Measurements from ENCODE around the gene ADAMTS6.
"Not testable (repeated sequence)": the region's sequence is repeated elsewhere in the genome, so short reads cannot be mapped to it uniquely, and the experiment has no call there.

ADAMTS6 gene, protein sequence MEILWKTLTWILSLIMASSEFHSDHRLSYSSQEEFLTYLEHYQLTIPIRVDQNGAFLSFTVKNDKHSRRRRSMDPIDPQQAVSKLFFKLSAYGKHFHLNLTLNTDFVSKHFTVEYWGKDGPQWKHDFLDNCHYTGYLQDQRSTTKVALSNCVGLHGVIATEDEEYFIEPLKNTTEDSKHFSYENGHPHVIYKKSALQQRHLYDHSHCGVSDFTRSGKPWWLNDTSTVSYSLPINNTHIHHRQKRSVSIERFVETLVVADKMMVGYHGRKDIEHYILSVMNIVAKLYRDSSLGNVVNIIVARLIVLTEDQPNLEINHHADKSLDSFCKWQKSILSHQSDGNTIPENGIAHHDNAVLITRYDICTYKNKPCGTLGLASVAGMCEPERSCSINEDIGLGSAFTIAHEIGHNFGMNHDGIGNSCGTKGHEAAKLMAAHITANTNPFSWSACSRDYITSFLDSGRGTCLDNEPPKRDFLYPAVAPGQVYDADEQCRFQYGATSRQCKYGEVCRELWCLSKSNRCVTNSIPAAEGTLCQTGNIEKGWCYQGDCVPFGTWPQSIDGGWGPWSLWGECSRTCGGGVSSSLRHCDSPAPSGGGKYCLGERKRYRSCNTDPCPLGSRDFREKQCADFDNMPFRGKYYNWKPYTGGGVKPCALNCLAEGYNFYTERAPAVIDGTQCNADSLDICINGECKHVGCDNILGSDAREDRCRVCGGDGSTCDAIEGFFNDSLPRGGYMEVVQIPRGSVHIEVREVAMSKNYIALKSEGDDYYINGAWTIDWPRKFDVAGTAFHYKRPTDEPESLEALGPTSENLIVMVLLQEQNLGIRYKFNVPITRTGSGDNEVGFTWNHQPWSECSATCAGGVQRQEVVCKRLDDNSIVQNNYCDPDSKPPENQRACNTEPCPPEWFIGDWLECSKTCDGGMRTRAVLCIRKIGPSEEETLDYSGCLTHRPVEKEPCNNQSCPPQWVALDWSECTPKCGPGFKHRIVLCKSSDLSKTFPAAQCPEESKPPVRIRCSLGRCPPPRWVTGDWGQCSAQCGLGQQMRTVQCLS (N-terminal part only)

GRCh38 chr5:65481635-65482295, at the start of gene ADAMTS6:
TSS of gene ADAMTS6 (minus strand) at chr5:65481920. CDS start at chr5:65473673, 8,247 bp downstream.
- peaks cover 15% of the 10 kb centered on the region for H3K4me1 ChIP-seq (ENCODE audit: control insufficient read depth, insufficient read depth, low read length)
- peaks cover 14% of the 10 kb centered on the region for H3K27me3 ChIP-seq (ENCODE audit: control insufficient read depth, insufficient read depth, low read length)
- no peaks in the 10 kb centered on the region for H3K9me3 ChIP-seq (ENCODE audit: control insufficient read depth, insufficient read depth, low read length)
- H3K36me3 ChIP-seq (ENCODE audit: control insufficient read depth, insufficient read depth, low read length), result no peaks in the 10 kb centered on the region
- H3K4me3 ChIP-seq (ENCODE audit: low read depth, low read length), result peak within 1 kb of the TSS; percentile 60
- H3K9ac ChIP-seq (ENCODE audit: low read depth, low read length), result no peak within 1 kb of the TSS

GRCh38 chr5:65530904-65531303, 49.2 kb upstream of the ADAMTS6 start:
- Histone ChIP-seq H3K4me1 (ENCODE audit: control insufficient read depth, insufficient read depth, low read length) (peaks cover 2% of the 10 kb centered on the region), H3K9ac (ENCODE audit: low read depth, low read length) (no peak overlapping the region), H3K4me3 (ENCODE audit: low read depth, low read length) (no peak overlapping the region), H3K27me3 (ENCODE audit: control insufficient read depth, insufficient read depth, low read length) (no peaks in the 10 kb centered on the region), H3K9me3 (ENCODE audit: control insufficient read depth, insufficient read depth, low read length) (no peaks in the 10 kb centered on the region), H3K36me3 (ENCODE audit: control insufficient read depth, insufficient read depth, low read length) (no peaks in the 10 kb centered on the region)

- Histone ChIP-seq H3K4me1 (ENCODE audit: control insufficient read depth, insufficient read depth, low read length) (no peaks in the 10 kb centered on the region), H3K36me3 (ENCODE audit: control insufficient read depth, insufficient read depth, low read length) (no peaks in the 10 kb centered on the region), H3K27me3 (ENCODE audit: control insufficient read depth, insufficient read depth, low read length) (no peaks in the 10 kb centered on the region), H3K9me3 (ENCODE audit: control insufficient read depth, insufficient read depth, low read length) (no peaks in the 10 kb centered on the region), H3K9ac (ENCODE audit: low read depth, low read length) (no peak overlapping the region), H3K4me3 (ENCODE audit: low read depth, low read length) (no peak overlapping the region)
Observed at GRCh38 chr5:65525726-65526125, 44.0 kb upstream of the ADAMTS6 start.

DNA sequence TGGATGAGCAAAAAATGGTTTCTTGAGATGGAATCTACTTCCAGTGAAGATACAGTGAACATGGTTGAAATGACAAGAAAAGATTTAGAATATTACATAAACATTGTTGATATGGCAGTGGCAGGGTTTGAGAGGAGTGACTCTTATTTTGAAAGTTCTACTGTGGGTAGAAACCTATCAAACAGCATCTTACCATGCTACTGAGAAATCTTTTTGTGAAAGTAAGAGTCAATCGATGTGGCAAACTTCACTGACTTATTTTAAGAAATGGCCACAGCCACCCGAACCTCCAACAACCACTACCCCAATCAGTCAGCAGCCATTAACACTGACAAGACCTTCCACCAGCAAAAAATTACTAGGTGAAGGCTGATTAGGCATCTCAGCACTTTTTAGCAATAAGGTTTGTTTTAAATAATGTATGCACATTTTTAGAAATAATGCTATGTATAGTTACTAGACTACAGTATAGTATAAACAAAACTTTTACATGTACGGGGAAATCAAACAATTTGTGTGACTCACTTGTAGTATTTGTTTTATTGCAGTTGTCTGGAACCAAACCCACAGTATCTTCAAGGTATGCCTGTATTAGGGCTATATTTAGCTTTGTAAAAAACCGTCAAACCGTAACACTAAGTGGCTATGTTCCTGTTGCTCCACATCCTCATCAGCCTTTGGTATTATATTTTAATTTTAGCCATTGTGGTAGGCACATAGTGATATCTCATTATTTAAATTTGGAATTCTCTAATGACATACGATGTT, 30.6 kb upstream of the ADAMTS6 start:
- Histone ChIP-seq H3K4me3 (ENCODE audit: low read depth, low read length) (no peak overlapping the region), H3K4me1 (ENCODE audit: control insufficient read depth, insufficient read depth, low read length) (no peaks in the 10 kb centered on the region), H3K27me3 (ENCODE audit: control insufficient read depth, insufficient read depth, low read length) (no peaks in the 10 kb centered on the region), H3K9me3 (ENCODE audit: control insufficient read depth, insufficient read depth, low read length) (no peaks in the 10 kb centered on the region), H3K36me3 (ENCODE audit: control insufficient read depth, insufficient read depth, low read length) (no peaks in the 10 kb centered on the region), H3K9ac (ENCODE audit: low read depth, low read length) (no peak overlapping the region)

- Histone ChIP-seq H3K4me1 (ENCODE audit: control insufficient read depth, insufficient read depth, low read length) (no peaks in the 10 kb centered on the region), H3K36me3 (ENCODE audit: control insufficient read depth, insufficient read depth, low read length) (no peaks in the 10 kb centered on the region), H3K4me3 (ENCODE audit: low read depth, low read length) (no peak overlapping the region), H3K27me3 (ENCODE audit: control insufficient read depth, insufficient read depth, low read length) (no peaks in the 10 kb centered on the region), H3K9ac (ENCODE audit: low read depth, low read length) (no peak overlapping the region), H3K9me3 (ENCODE audit: control insufficient read depth, insufficient read depth, low read length) (no peaks in the 10 kb centered on the region)
Observed at GRCh38 chr5:65508978-65509377, 27.3 kb upstream of the ADAMTS6 start.

DNA sequence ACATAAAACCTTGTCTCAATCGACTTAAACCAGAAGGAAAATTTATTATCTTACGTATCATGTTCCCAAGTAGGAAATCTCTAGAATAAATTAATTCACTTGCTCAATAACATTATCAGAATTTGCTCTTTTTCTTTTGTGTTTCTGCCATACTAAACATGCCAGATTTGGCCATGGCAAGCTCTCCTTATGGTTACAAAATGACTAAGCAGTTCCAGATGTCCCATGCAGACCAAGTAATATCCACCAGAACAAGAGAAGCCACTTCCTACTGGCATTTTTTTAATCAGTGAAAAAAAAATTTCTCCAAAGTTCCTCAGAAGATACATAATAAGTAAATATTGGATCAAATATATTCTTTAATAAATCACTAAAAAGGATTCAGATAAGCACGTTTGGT, 25.2 kb upstream of the ADAMTS6 start:
- Histone ChIP-seq H3K9me3 (ENCODE audit: control insufficient read depth, insufficient read depth, low read length) (no peaks in the 10 kb centered on the region), H3K36me3 (ENCODE audit: control insufficient read depth, insufficient read depth, low read length) (no peaks in the 10 kb centered on the region), H3K4me3 (ENCODE audit: low read depth, low read length) (no peak overlapping the region), H3K27me3 (ENCODE audit: control insufficient read depth, insufficient read depth, low read length) (no peaks in the 10 kb centered on the region), H3K4me1 (ENCODE audit: control insufficient read depth, insufficient read depth, low read length) (no peaks in the 10 kb centered on the region), H3K9ac (ENCODE audit: low read depth, low read length) (no peak overlapping the region)

GRCh38 chr5:65489119-65489518, 7.4 kb upstream of the ADAMTS6 start:
- Histone ChIP-seq H3K36me3 (ENCODE audit: control insufficient read depth, insufficient read depth, low read length) (no peaks in the 10 kb centered on the region), H3K9ac (ENCODE audit: low read depth, low read length) (no peak overlapping the region), H3K4me3 (ENCODE audit: low read depth, low read length) (no peak overlapping the region), H3K27me3 (ENCODE audit: control insufficient read depth, insufficient read depth, low read length) (no peaks in the 10 kb centered on the region), H3K4me1 (ENCODE audit: control insufficient read depth, insufficient read depth, low read length) (no peaks in the 10 kb centered on the region), H3K9me3 (ENCODE audit: control insufficient read depth, insufficient read depth, low read length) (no peaks in the 10 kb centered on the region)

GRCh38 chr5:65488038-65488687, 6.4 kb upstream of the ADAMTS6 start:
- not testable (repeated sequence) for H3K4me1 ChIP-seq (ENCODE audit: control insufficient read depth, insufficient read depth, low read length); H3K36me3 ChIP-seq (ENCODE audit: control insufficient read depth, insufficient read depth, low read length); H3K4me3 ChIP-seq (ENCODE audit: low read depth, low read length); H3K9me3 ChIP-seq (ENCODE audit: control insufficient read depth, insufficient read depth, low read length); H3K27me3 ChIP-seq (ENCODE audit: control insufficient read depth, insufficient read depth, low read length); H3K9ac ChIP-seq (ENCODE audit: low read depth, low read length)

DNA sequence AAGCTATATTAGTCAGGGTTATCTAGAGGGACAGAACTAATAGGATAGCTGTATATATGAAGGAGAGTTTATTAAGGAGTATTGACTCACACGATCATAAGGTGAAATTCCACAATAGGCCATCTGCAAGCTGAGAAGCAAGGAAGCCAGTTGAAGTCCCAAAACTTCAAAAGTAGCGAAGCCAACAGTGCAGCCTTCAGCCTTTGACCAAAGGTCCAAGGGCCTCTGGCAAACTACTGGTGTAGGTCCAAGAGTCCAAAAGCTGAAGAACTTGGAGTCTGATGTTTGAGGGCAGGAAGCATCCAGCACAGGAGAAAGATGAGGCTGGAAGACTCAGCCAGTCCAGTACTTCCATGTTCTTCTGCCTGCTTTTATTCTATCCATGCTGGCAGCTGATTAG, 5.1 kb upstream of the ADAMTS6 start:
- not testable (repeated sequence) for H3K27me3 ChIP-seq (ENCODE audit: control insufficient read depth, insufficient read depth, low read length); H3K9me3 ChIP-seq (ENCODE audit: control insufficient read depth, insufficient read depth, low read length); H3K4me3 ChIP-seq (ENCODE audit: low read depth, low read length); H3K36me3 ChIP-seq (ENCODE audit: control insufficient read depth, insufficient read depth, low read length); H3K9ac ChIP-seq (ENCODE audit: low read depth, low read length); H3K4me1 ChIP-seq (ENCODE audit: control insufficient read depth, insufficient read depth, low read length)

GRCh38 chr5:65485405-65485804, 3.7 kb upstream of the ADAMTS6 start:
- Histone ChIP-seq H3K36me3 (ENCODE audit: control insufficient read depth, insufficient read depth, low read length) (no peaks in the 10 kb centered on the region), H3K27me3 (ENCODE audit: control insufficient read depth, insufficient read depth, low read length) (peaks cover 3% of the 10 kb centered on the region), H3K4me1 (ENCODE audit: control insufficient read depth, insufficient read depth, low read length) (peaks cover 5% of the 10 kb centered on the region), H3K9me3 (ENCODE audit: control insufficient read depth, insufficient read depth, low read length) (no peaks in the 10 kb centered on the region), H3K4me3 (ENCODE audit: low read depth, low read length) (no peak overlapping the region), H3K9ac (ENCODE audit: low read depth, low read length) (no peak overlapping the region)

All from iPS-15b (cell line).